Sciatic nerve (tissue), 2 donors: ENCODE results near the gene DNAJB12. TPM values are rescaled to one million over a fixed set of nuclear protein-coding genes. Genes with fewer than 3 reads are reported as not detected.
A peak's percentile ranks its signal among the peaks of the same experiment; 100 is the strongest.

Experiments
- ATAC-seq: fragments of 200-7000 bp; cut with Tn5 transposase; one replicate; pipeline ENCODE4 v1.9.1; 2020; ENCODE audit warnings: mild to moderate bottlenecking, moderate library complexity
- DNase-seq: peaks from one replicate; pipeline ENCODE4 v3.0.0-alpha.2; 2020; ENCODE audit warnings: low spot score
- intact Hi-C: fragments of 100-400 bp; cut with DNase I; formaldehyde crosslinking; loops from one replicate; pipeline ENCODE4 v1.14.2; 2022
- total RNA-seq: library from RNA; stranded (reverse); fragmentation: NEBNext Ultra II Directional; extraction: Animal tissue kit (Norgen Biotek cat#: 25700); gene quantifications from one replicate; pipeline ENCODE4 v1.2.1, GENCODE V29; 2021
- donor health status: DM: no; HTN: no; CAD: no.
- donor health status: DM: no; HTN: no; CAD: no.

Gene DNAJB12
- total RNA-seq, 1 donor from 2014 or later = 50.0 TPM

GRCh38 chr10:72322030-72322279 lies 32.8 kb downstream of the DNAJB12 start:
- no peak for ATAC-seq
- intact Hi-C loops = loop anchor here (10.0 kb wide), 1 partner anchor 357 kb away; the partner anchor contains the start of gene CHST3
- no peak for DNase-seq

- DNase-seq = peak; percentile 66
- intact Hi-C loops = loop anchor here (10.0 kb wide), 1 partner anchor 357 kb away; the partner anchor contains the start of gene CHST3
- no peak for ATAC-seq
Observed at GRCh38 chr10:72321248-72322029, 33.3 kb downstream of the DNAJB12 start.

GRCh38 chr10:72320676-72321247 lies 34.0 kb downstream of the DNAJB12 start:
- DNase-seq = peak; percentile 82
- peak; percentile 78 for ATAC-seq
- intact Hi-C loops = loop anchor here (10.0 kb wide), 1 partner anchor 356 kb away; the partner anchor contains the start of gene CHST3

GRCh38 chr10:72319416-72320254 lies 35.1 kb downstream of the DNAJB12 start:
- DNase-seq (peak; percentile 97), ATAC-seq (peak; percentile 78)
- intact Hi-C loops = loop anchor here (10.0 kb wide), 1 partner anchor 355 kb away; the partner anchor contains the start of gene CHST3

- no peak for ATAC-seq
- intact Hi-C loops = no loop called here
- no peak for DNase-seq
Observed at GRCh38 chr10:72318418-72319262, 36.1 kb downstream of the DNAJB12 start.

GRCh38 chr10:72316748-72317435 lies 37.8 kb downstream of the DNAJB12 start:
- peak; percentile 82 for DNase-seq
- intact Hi-C loops = no loop called here
- ATAC-seq = no peak

- intact Hi-C loops = no loop called here
- no peak for DNase-seq
- ATAC-seq = no peak
Observed at GRCh38 chr10:72316386-72316700, 38.4 kb downstream of the DNAJB12 start.

GRCh38 chr10:72315611-72316385 lies 38.9 kb downstream of the DNAJB12 start:
- peak; percentile 2 for ATAC-seq
- DNase-seq = no peak
- intact Hi-C loops = no loop called here

GRCh38 chr10:72315054-72315453 lies 39.7 kb downstream of the DNAJB12 start:
- intact Hi-C loops = no loop called here
- no peak for ATAC-seq
- no peak for DNase-seq

GRCh38 chr10:72314263-72314662 lies 40.5 kb downstream of the DNAJB12 start:
- ATAC-seq = no peak
- DNase-seq = no peak
- intact Hi-C loops = no loop called here

- no peak for ATAC-seq
- DNase-seq = no peak
- intact Hi-C loops = no loop called here
Observed at GRCh38 chr10:72312865-72313391, 41.8 kb downstream of the DNAJB12 start.

GRCh38 chr10:72311667-72312066 lies 43.1 kb downstream of the DNAJB12 start:
- DNase-seq = no peak

GRCh38 chr10:72310636-72311035 lies 44.1 kb downstream of the DNAJB12 start:
- DNase-seq = no peak
- no peak for ATAC-seq
- intact Hi-C loops = no loop called here

More at GRCh38 chr10:72311667-72312066, 43.1 kb downstream of the DNAJB12 start:
- no peak for ATAC-seq
- intact Hi-C loops = no loop called here

- DNase-seq (no peak), ATAC-seq (no peak)
- intact Hi-C loops = no loop called here
Observed at GRCh38 chr10:72310241-72310633, 44.5 kb downstream of the DNAJB12 start.

- ATAC-seq (peak; percentile 77), DNase-seq (no peak)
- intact Hi-C loops = no loop called here
Observed at GRCh38 chr10:72309290-72310240, 45.2 kb downstream of the DNAJB12 start.

- no peak for DNase-seq
- intact Hi-C loops = no loop called here
- peak; percentile 30 for ATAC-seq
Observed at GRCh38 chr10:72308320-72308987, 46.3 kb downstream of the DNAJB12 start.
